Transverse colon (tissue), 4 donors: Measurements from ENCODE around the gene PPP2R1B.

Experiments used
- POLR2AphosphoS5 ChIP-seq, 3 donors: sonication (generic); formaldehyde crosslinking; IDR thresholded peaks; one replicate each; pipeline ENCODE4 v1.6.1; 2016; ENCODE audit warnings: antibody characterized with exemption in 3 of 3
- TF ChIP-seq, protein P1 (sequence below), 5 experiments: fragments of 200-600 bp in 3 of 5; fragments of 450-650 bp in 2 of 5; sonication (generic) in 3 of 5; IDR thresholded peaks; 1 replicate in 2 of 5; 2 replicates in 3 of 5; pipeline ENCODE4 v1.5.1; 2016 to 2017; ENCODE audit warnings: antibody characterized with exemption in 5 of 5, inconsistent platforms in 3 of 5, mild to moderate bottlenecking in 2 of 5, moderate library complexity in 1 of 5

DNA sequence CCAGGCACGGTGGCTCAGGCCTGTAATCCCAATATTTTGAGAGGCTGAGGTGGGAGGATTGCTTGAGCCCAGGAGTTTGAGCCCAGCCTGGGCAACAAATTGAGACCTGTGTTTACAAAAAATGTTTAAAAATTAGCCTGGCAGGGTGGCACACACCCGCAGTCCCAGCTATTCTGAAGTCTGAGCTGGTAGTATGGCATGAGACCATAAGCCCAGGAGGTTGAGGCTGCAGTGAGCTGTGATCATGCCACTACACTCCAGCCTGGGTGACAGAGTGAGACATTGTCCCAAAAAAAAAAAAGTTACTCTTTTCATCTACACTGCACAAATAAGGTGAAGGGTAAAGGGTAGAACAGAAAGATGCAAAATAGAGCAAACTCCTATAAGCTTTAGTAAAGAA lies 22.3 kb upstream of the PPP2R1B start:
- TF ChIP-seq, protein P1, sequence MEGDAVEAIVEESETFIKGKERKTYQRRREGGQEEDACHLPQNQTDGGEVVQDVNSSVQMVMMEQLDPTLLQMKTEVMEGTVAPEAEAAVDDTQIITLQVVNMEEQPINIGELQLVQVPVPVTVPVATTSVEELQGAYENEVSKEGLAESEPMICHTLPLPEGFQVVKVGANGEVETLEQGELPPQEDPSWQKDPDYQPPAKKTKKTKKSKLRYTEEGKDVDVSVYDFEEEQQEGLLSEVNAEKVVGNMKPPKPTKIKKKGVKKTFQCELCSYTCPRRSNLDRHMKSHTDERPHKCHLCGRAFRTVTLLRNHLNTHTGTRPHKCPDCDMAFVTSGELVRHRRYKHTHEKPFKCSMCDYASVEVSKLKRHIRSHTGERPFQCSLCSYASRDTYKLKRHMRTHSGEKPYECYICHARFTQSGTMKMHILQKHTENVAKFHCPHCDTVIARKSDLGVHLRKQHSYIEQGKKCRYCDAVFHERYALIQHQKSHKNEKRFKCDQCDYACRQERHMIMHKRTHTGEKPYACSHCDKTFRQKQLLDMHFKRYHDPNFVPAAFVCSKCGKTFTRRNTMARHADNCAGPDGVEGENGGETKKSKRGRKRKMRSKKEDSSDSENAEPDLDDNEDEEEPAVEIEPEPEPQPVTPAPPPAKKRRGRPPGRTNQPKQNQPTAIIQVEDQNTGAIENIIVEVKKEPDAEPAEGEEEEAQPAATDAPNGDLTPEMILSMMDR (IDR thresholded peaks at IDR 0.05), result no peak
- TF ChIP-seq POLR2AphosphoS5 (IDR thresholded peaks at IDR 0.05), result no peak
